Measurements from ENCODE around the gene IL16.

The IL16 gene

GRCh38 chr15:81289910-81290309 is 93.2 kb downstream of the IL16 start:
- Mint-ChIP-seq H3K9me3 (peaks cover 15% of the 10 kb centered on the region), H3K27me3 (no peaks in the 10 kb centered on the region), H3K4me3 (no peak overlapping the region), H3K4me1 (ENCODE audit: low read depth) (peaks cover 98% of the 10 kb centered on the region), H3K36me3 (ENCODE audit: low read depth) (peaks cover 29% of the 10 kb centered on the region), H3K27ac (no peak overlapping the region)
- no peak for DNase-seq

GRCh38 chr15:81291916-81292522 is 95.3 kb downstream of the IL16 start:
- DNase-seq, result peak; percentile 47
- peak overlapping the region; percentile 96 for H3K27ac Mint-ChIP-seq
- no peaks in the 10 kb centered on the region for H3K27me3 Mint-ChIP-seq
- peaks cover 13% of the 10 kb centered on the region for H3K9me3 Mint-ChIP-seq
- H3K4me1 Mint-ChIP-seq (ENCODE audit: low read depth), result peaks cover 98% of the 10 kb centered on the region
- peaks cover 17% of the 10 kb centered on the region for H3K36me3 Mint-ChIP-seq (ENCODE audit: low read depth)
- peak overlapping the region; percentile 91 for H3K4me3 Mint-ChIP-seq

GRCh38 chr15:81292523-81293001 is 95.9 kb downstream of the IL16 start:
- Mint-ChIP-seq H3K4me1 (ENCODE audit: low read depth) (peaks cover 98% of the 10 kb centered on the region), H3K4me3 (peak overlapping the region; percentile 91), H3K9me3 (peaks cover 11% of the 10 kb centered on the region), H3K27me3 (no peaks in the 10 kb centered on the region), H3K27ac (peak overlapping the region; percentile 96), H3K36me3 (ENCODE audit: low read depth) (peaks cover 17% of the 10 kb centered on the region)
- DNase-seq, result peak; percentile 62

GRCh38 chr15:81293728-81294515 is 97.2 kb downstream of the IL16 start:
- Mint-ChIP-seq H3K27me3 (no peaks in the 10 kb centered on the region), H3K27ac (peak overlapping the region; percentile 96), H3K4me1 (ENCODE audit: low read depth) (peaks cover 98% of the 10 kb centered on the region), H3K4me3 (peak overlapping the region; percentile 91), H3K9me3 (peaks cover 3% of the 10 kb centered on the region), H3K36me3 (ENCODE audit: low read depth) (peaks cover 23% of the 10 kb centered on the region)
- DNase-seq, result peak; percentile 86

GRCh38 chr15:81294516-81294880 is 97.8 kb downstream of the IL16 start:
- peaks cover 99% of the 10 kb centered on the region for H3K4me1 Mint-ChIP-seq (ENCODE audit: low read depth)
- no peak for DNase-seq
- peaks cover 3% of the 10 kb centered on the region for H3K9me3 Mint-ChIP-seq
- peak overlapping the region; percentile 91 for H3K4me3 Mint-ChIP-seq
- H3K27me3 Mint-ChIP-seq, result no peaks in the 10 kb centered on the region
- H3K36me3 Mint-ChIP-seq (ENCODE audit: low read depth), result peaks cover 26% of the 10 kb centered on the region
- H3K27ac Mint-ChIP-seq, result peak overlapping the region; percentile 96

GRCh38 chr15:81295486-81296121 is 98.9 kb downstream of the IL16 start:
- Mint-ChIP-seq H3K4me1 (ENCODE audit: low read depth) (peaks cover 98% of the 10 kb centered on the region), H3K4me3 (peak overlapping the region; percentile 91), H3K9me3 (no peaks in the 10 kb centered on the region), H3K27me3 (no peaks in the 10 kb centered on the region), H3K27ac (peak overlapping the region; percentile 96), H3K36me3 (ENCODE audit: low read depth) (peaks cover 36% of the 10 kb centered on the region)
- DNase-seq, result no peak

- Mint-ChIP-seq H3K27me3 (no peaks in the 10 kb centered on the region), H3K4me3 (peak overlapping the region; percentile 91), H3K9me3 (no peaks in the 10 kb centered on the region), H3K27ac (peak overlapping the region; percentile 96), H3K4me1 (ENCODE audit: low read depth) (peaks cover 99% of the 10 kb centered on the region), H3K36me3 (ENCODE audit: low read depth) (peaks cover 42% of the 10 kb centered on the region)
- DNase-seq, result no peak
Measured at GRCh38 chr15:81296186-81296585, 99.5 kb downstream of the IL16 start.

GRCh38 chr15:81296673-81297072 is 100.0 kb downstream of the IL16 start:
- Mint-ChIP-seq H3K27ac (peak overlapping the region; percentile 96), H3K36me3 (ENCODE audit: low read depth) (peaks cover 47% of the 10 kb centered on the region), H3K4me1 (ENCODE audit: low read depth) (peaks cover 99% of the 10 kb centered on the region), H3K27me3 (no peaks in the 10 kb centered on the region), H3K9me3 (no peaks in the 10 kb centered on the region), H3K4me3 (peak overlapping the region; percentile 91)
- DNase-seq, result peak; percentile 75

- Mint-ChIP-seq H3K36me3 (ENCODE audit: low read depth) (peaks cover 51% of the 10 kb centered on the region), H3K4me1 (ENCODE audit: low read depth) (peaks cover 99% of the 10 kb centered on the region), H3K4me3 (peak overlapping the region; percentile 91), H3K9me3 (no peaks in the 10 kb centered on the region), H3K27me3 (no peaks in the 10 kb centered on the region), H3K27ac (peak overlapping the region; percentile 96)
- no peak for DNase-seq
Measured at GRCh38 chr15:81297147-81297572, 100.5 kb downstream of the IL16 start.

GRCh38 chr15:81297603-81298575 is 101.2 kb downstream of the IL16 start:
- H3K27ac Mint-ChIP-seq, result peak overlapping the region; percentile 96
- H3K36me3 Mint-ChIP-seq (ENCODE audit: low read depth), result peaks cover 59% of the 10 kb centered on the region
- H3K9me3 Mint-ChIP-seq, result no peaks in the 10 kb centered on the region
- no peaks in the 10 kb centered on the region for H3K27me3 Mint-ChIP-seq
- DNase-seq, result peak; percentile 51
- peaks cover 99% of the 10 kb centered on the region for H3K4me1 Mint-ChIP-seq (ENCODE audit: low read depth)
- peak overlapping the region; percentile 91 for H3K4me3 Mint-ChIP-seq

GRCh38 chr15:81298611-81299010 is 101.9 kb downstream of the IL16 start:
- Mint-ChIP-seq H3K36me3 (ENCODE audit: low read depth) (peaks cover 66% of the 10 kb centered on the region), H3K27ac (peak overlapping the region; percentile 96), H3K4me1 (ENCODE audit: low read depth) (peaks cover 99% of the 10 kb centered on the region), H3K4me3 (peak overlapping the region; percentile 91), H3K9me3 (no peaks in the 10 kb centered on the region), H3K27me3 (no peaks in the 10 kb centered on the region)
- DNase-seq, result peak; percentile 40

GRCh38 chr15:81299156-81299555 is 102.5 kb downstream of the IL16 start:
- no peak for DNase-seq
- Mint-ChIP-seq H3K27me3 (no peaks in the 10 kb centered on the region), H3K27ac (peak overlapping the region; percentile 96), H3K4me3 (peak overlapping the region; percentile 91), H3K9me3 (no peaks in the 10 kb centered on the region), H3K36me3 (ENCODE audit: low read depth) (peaks cover 71% of the 10 kb centered on the region), H3K4me1 (ENCODE audit: low read depth) (peaks cover 99% of the 10 kb centered on the region)

- no peaks in the 10 kb centered on the region for H3K27me3 Mint-ChIP-seq
- H3K4me1 Mint-ChIP-seq (ENCODE audit: low read depth), result peaks cover 99% of the 10 kb centered on the region
- no peaks in the 10 kb centered on the region for H3K9me3 Mint-ChIP-seq
- H3K27ac Mint-ChIP-seq, result peak overlapping the region; percentile 96
- DNase-seq, result peak; percentile 43
- peak overlapping the region; percentile 91 for H3K4me3 Mint-ChIP-seq
- peaks cover 77% of the 10 kb centered on the region for H3K36me3 Mint-ChIP-seq (ENCODE audit: low read depth)
Measured at GRCh38 chr15:81299630-81300273, 103.1 kb downstream of the IL16 start.

Measured in activated T-cell treated with anti-CD3 and anti-CD28 coated beads, Interleukin-2, amount 50 U/mL, for 24 hours (primary cell).